ENCODE results near the gene MKI67.

Gene MKI67

GRCh38 chr10:128084364-128084763 lies 41.9 kb downstream of the MKI67 start:
- DNase-seq (ENCODE audit: low read depth in 2 of 2), result no peak

GRCh38 chr10:128083191-128083895 lies 42.9 kb downstream of the MKI67 start:
- no peak for DNase-seq (ENCODE audit: low read depth in 2 of 2)

GRCh38 chr10:128081720-128082119 lies 44.5 kb downstream of the MKI67 start:
- DNase-seq (ENCODE audit: low read depth in 2 of 2), result no peak

- DNase-seq (ENCODE audit: low read depth in 2 of 2), result no peak
These were observed 45.0 kb downstream of the MKI67 start for GRCh38 chr10:128081222-128081621.

GRCh38 chr10:128080641-128081040 lies 45.6 kb downstream of the MKI67 start:
- no peak for DNase-seq (ENCODE audit: low read depth in 2 of 2)

- DNase-seq (ENCODE audit: low read depth in 2 of 2), result no peak
These were observed 46.0 kb downstream of the MKI67 start for GRCh38 chr10:128080231-128080630.

- no peak for DNase-seq (ENCODE audit: low read depth in 2 of 2)
These were observed 47.9 kb downstream of the MKI67 start for GRCh38 chr10:128078136-128078969.

GRCh38 chr10:128077155-128077875 lies 48.9 kb downstream of the MKI67 start:
- DNase-seq (ENCODE audit: low read depth in 2 of 2), result no peak

DNA sequence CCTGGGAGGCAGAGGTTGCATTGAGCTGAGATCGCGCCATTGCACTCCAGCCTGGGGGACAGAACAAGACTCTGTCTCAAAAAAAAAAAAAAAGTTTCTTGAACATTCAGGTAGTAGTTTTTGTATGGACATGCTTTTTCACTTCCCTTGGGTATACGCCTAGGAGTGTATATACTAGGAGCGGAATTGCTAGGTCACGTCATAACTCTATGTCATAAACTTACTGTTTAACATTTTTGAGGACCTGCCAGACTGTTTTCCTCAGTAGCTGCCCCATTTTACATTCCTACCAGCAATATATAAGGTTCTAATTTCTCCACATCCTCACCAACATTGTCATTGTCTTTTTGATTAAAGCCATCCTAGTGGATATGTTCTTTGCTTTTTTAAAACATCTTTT lies 51.6 kb downstream of the MKI67 start:
- DNase-seq (ENCODE audit: low read depth in 2 of 2), result no peak

DNA sequence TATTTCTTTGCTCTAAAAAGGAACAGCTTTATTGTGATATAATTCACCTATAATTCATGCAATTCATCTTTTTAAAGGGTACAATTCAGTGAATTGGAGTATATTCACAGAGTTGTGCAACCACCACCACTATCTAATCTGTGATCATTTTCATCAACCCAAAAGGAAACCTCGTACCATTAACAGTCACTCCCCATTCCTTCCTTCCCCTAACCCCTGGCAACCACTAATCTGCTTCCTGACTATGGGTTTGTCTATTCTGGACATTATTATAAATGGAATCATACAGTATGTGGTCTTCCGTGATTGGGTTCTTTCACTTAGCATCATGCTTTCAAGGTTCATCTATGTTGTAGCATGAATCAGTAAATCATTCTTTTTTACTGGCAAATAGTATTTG lies 52.3 kb downstream of the MKI67 start:
- no peak for DNase-seq (ENCODE audit: low read depth in 2 of 2)

GRCh38 chr10:128072941-128073645 lies 53.1 kb downstream of the MKI67 start:
- DNase-seq (ENCODE audit: low read depth in 2 of 2), result no peak

GRCh38 chr10:128072046-128072445 lies 54.2 kb downstream of the MKI67 start:
- no peak for DNase-seq (ENCODE audit: low read depth in 2 of 2)

- no peak for DNase-seq (ENCODE audit: low read depth in 2 of 2)
These were observed 54.8 kb downstream of the MKI67 start for GRCh38 chr10:128071417-128071782.

- no peak for DNase-seq (ENCODE audit: low read depth in 2 of 2)
These were observed 55.4 kb downstream of the MKI67 start for GRCh38 chr10:128070721-128071416.

DNA sequence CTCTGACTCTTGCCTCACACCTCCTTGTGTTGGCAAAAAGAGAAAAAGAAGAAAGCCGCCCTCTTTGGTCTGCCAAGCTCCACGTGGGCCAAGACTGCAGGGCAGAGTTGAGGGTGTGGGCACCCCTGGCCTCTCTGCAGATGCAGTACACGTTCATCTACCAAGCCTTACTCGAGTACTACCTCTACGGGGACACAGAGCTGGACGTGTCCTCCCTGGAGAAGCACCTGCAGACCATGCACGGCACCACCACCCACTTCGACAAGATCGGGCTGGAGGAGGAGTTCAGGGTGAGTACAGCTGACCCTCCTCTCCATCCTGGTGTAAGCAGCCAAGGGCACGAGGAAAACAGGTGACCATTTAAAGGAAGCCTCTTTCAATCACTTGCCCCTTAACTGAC lies 56.1 kb downstream of the MKI67 start:
- no peak for DNase-seq (ENCODE audit: low read depth in 2 of 2)

DNA sequence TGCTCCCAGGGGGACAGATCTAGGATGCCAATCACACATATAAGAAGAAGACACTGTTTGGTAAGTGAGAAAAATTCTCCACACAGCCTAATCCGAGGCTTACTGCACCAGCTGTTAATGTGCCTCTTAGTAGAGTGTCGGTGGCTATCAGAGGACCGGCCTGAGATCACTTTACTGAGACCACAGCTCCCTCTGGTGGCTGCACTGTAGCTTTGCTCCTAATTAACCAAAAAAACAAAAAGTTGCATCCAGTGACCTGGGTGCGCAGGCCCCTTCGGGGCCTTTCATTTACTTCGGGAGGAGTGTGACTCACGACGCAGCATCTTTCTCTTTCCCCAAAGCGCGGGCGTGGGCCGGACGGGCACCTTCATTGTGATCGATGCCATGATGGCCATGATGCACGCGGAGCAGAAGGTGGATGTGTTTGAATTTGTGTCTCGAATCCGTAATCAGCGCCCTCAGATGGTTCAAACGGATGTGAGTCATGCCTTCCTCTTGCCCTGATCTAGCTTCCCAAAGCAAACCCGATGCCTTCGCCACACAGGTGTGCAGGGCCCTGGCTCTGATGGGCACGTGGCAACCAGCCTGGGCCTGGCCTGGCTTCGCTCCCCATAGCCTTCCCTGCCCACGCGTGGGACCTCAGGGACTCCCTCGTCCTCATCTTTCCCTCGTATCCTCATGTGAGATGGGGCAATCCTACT lies 56.7 kb downstream of the MKI67 start:
- DNase-seq (ENCODE audit: low read depth in 2 of 2), result peak in 1 of 2 donors; percentile 46

- no peak for DNase-seq (ENCODE audit: low read depth in 2 of 2)
These were observed 57.6 kb downstream of the MKI67 start for GRCh38 chr10:128068398-128069285.

DNA sequence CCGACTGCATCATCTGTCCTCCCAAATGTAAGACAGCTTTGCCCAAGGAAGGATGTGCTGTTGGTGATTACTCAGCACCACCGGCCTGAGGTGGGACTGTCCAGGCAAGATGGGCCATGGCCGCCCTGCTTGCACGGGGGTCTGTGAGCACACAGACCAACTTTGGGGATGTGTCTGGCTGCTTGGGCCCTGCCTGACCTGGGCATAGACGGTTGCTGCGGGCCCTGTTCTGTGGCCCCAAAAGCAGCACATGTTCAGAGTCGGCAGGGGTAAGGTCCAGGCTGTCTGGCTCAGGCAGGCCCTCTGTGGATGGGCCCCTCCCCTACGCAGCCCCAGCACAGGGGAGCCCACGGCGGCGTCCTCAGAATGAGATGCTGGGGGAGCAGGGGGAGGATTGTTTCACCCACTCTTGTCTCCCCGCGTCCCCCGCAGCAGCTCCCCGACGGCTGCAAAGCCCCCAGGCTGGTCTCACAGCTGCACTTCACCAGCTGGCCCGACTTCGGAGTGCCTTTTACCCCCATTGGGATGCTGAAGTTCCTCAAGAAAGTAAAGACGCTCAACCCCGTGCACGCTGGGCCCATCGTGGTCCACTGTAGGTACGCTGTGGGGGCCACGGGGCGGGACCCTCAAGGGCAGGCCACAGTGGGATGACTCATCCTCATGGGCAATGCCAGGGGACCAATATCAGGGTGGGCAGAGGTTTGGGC lies 58.4 kb downstream of the MKI67 start:
- DNase-seq (ENCODE audit: low read depth in 2 of 2), result no peak

GRCh38 chr10:128066870-128067382 lies 59.3 kb downstream of the MKI67 start:
- no peak for DNase-seq (ENCODE audit: low read depth in 2 of 2)

Measured in stimulated activated CD8-positive, alpha-beta memory T cell treated with anti-CD3 and anti-CD28 coated beads, Interleukin-15, amount 100 ng/mL, for 4 hours (primary cell).